Hippocampal formation (tissue), 2 donors: ENCODE data around the gene ZNF778.
"Not testable (repeated sequence)": the region's sequence is repeated elsewhere in the genome, so short reads cannot be mapped to it uniquely, and the experiment has no call there.

Experiments
- DNase-seq, 2 donors: peaks; one replicate each; lab custom pipeline; 2025; lab: John Stamatoyannopoulos, UW

The ZNF778 gene

DNA sequence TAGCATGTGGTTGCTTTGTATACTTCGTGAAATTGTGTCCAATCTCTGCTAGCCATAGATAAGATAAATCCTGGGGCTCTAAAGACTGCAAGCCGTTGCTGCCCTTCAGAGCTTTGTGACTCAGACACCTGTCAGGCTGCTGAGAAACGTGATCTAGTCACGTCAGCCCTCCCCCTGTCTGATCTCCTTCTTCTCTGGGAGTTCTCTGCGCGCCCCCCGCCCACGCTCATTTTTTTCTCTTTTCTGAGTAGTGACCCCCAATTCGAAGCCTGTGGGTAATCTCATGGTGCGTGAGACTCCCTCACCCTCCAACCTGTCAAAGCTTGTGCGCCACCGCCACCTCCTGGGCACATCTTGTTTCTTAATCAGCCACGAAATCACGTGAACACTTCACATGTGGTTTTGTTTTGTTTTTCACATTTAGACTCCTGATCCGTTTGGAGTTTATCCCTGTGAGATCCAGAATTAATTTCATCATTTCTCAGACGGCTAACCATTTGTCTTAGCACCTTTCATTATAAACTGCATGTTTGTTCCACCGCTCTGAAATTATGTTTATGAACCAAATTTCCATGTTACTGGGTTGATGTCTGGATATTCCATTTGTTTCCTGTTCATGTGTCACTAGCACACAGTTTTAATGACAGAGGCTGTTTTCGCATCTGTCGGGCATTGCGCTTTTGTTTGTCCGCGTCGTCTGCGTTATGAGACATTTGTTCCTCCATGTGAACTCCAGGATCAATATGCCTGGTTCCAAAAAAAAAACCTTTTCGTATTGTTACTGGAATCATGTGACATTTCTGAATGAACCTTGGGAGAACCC lies 977 bp upstream of the ZNF778 start:
- peak; percentile 28 to 78 for DNase-seq

DNA sequence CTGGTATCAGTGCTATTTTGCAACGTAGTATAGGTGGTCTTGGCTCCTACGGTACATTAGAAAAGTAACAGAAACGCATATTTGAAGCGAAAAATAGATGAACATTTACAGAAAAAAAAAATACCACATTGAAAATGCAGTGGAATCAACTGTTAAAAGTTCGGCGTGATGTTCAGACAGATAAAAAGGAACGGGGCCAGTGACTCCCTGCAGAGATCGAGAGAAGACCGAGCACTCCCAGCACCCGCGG lies 440 bp upstream of the ZNF778 start:
- no peak for DNase-seq

- DNase-seq = no peak
Observed at GRCh38 chr16:89219365-89219764, 1.9 kb downstream of the ZNF778 start.

DNA sequence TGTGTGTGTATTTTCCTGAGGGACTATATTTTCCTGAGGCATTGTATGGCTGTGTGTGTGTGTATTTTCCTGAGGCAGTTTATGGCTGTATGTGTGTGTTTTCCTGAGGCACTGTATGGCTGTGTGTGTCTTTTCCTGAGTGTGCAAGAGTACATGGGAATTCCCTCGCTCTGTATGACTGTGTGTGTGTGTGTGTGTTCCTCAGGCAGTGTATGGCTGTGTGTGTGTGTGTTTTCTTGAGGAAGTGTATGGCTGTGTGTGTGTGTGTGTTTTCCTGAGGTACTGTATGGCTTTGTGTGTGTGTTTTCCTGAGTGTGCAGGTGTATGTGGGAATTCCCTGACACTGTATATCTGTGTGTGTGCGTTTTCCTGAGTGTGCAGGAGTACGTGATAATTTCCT lies 4.1 kb downstream of the ZNF778 start:
- DNase-seq = no peak

DNA sequence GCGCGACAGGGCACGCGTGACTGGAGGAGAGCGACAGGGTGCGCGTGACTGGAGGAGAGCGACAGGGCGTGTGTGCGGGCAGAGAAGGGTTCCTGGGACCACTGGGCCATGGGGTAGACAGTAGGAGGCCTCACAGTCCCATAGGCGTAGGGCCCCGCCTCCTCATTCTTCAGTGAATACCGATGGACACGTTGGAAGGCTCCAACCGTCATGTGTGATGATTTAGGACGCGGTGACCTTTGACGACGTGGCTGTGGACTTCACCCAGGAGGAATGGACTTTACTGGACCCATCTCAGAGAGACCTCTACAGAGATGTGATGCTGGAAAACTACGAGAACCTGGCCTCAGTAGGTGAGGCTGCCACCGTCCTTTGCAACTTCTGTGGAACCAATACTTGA lies 5.4 kb downstream of the ZNF778 start:
- no peak for DNase-seq

DNA sequence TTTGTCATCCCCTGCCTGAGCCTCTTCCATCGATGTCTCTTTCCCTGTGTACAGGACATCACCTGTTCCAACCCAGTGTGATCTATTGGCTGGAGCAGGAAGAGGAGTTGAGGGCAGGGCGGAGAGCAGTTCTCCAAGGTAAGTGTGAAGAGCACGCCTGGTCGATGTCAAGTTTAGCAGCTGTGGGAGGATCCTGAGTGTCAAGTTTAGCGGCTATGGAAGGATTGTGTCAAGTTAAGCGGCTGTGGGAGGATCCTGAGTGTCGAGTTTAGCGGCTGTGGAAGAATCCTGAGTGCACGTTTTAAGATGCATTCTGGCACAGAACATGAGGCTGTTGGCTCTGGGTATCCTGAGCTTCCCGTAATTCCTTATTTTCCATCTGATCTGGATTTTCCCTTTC lies 7.2 kb downstream of the ZNF778 start:
- no peak for DNase-seq

GRCh38 chr16:89230255-89230654 lies 12.8 kb downstream of the ZNF778 start:
- DNase-seq = no peak

DNA sequence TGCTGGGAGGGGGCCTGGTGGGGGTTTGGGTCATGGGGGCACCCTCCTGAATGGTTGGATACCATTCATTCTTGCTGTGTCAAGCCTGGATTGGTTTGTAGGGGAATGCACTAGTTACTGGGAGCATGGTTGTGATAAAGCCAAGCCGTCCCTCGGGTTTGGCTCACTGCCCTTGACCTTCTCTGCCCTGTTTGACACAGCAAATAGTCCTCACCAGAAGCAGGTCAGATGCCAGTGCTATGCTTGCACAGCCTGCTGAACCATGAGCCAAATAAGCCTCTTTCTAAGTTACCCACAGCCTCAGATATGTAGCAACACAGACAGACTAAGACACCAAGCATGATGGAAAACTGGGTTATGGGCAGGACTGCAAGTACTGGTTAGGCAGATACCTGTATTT lies 14.6 kb downstream of the ZNF778 start:
- no peak for DNase-seq

DNA sequence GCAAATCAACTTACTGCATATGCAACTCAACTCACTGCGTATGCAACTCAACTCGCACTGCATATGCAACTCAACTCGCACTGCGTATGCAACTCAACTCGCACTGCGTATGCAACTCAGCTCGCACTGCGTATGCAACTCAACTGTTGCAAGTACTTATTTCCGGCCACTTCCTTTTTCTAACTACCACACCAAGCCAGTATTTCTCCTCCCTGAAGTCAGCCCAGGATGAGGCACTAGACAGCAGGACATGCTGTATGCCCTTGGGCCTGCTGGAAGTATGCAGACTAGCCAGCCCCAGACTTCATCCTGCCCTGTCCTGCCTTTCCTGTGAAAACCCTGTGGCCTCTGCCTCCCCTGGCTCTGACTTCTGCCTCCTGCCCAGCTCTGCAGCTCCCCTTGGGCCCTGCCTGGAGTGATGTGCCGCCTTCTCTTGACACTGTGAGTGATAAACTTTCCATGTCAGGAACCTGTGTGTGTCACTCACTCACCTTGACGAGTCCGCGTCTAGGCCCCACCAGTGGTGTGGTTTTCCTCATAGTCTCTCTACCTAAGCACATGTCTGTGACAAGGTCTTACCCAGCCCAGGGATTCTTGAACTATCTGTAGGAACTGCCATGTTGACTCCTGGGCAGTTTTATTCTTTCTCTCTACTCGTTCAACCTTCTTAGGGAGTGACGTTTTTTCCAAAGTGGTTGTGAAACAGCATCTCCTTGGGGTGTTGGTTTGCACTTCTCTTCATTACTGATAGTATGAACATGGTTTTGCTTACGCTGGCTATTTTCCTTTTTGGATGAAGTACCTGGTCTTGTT lies 16.4 kb downstream of the ZNF778 start:
- DNase-seq = no peak

- DNase-seq = no peak
Observed at GRCh38 chr16:89237733-89238132, 20.2 kb downstream of the ZNF778 start.

GRCh38 chr16:89241187-89242007 lies 23.9 kb downstream of the ZNF778 start:
- peak; percentile 40 to 75 for DNase-seq

DNA sequence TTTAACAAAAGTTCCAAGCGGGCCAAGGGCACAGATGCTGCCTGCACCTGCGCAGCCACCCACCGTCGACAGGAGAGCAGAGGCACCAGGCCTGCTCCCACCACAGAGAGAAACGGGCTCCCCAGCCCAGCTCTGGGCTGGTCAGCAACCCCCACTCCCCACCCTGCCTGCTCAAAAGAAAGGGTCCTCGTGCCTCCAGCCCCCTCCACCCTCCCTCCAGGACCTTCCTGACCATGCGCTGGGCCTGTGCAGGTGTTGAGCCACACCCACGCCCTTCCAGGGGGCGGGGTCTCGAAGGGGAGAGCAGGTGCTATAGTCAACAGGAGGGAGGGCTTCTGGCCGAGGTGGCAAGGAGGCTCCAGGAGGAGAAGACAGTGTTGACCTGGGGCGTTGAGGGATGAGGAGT lies 25.3 kb downstream of the ZNF778 start:
- no peak for DNase-seq

GRCh38 chr16:89243664-89244063 lies 26.2 kb downstream of the ZNF778 start:
- DNase-seq = no peak

GRCh38 chr16:89244264-89244663 lies 26.8 kb downstream of the ZNF778 start:
- not testable (repeated sequence) for DNase-seq

DNA sequence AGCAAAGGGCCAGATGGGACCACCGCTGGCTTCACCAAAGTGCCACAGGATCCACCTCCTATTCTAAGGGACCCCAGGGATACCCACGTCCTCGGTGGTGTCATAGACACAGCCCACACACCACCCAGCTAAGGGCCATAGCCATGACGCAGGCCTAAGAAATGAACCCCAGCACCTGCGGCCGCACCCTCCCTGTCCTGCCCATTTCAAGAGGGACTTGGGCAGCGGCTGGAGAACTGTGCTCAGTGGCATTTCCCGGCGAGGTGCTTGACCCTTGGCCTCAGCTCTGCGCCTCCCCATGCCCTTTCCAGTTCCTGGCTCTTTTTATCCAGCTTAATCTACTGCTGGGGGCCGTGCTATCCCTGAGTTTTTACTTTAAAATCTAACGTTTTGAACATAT lies 27.3 kb downstream of the ZNF778 start:
- DNase-seq = no peak

- no peak for DNase-seq
Observed at GRCh38 chr16:89246383-89246902, 28.9 kb downstream of the ZNF778 start.

- peak; percentile 78 to 90 for DNase-seq
Observed at GRCh38 chr16:89246903-89247733, 29.6 kb downstream of the ZNF778 start.

- DNase-seq = not testable (repeated sequence)
Observed at GRCh38 chr16:89247734-89248075, 30.2 kb downstream of the ZNF778 start.

DNA sequence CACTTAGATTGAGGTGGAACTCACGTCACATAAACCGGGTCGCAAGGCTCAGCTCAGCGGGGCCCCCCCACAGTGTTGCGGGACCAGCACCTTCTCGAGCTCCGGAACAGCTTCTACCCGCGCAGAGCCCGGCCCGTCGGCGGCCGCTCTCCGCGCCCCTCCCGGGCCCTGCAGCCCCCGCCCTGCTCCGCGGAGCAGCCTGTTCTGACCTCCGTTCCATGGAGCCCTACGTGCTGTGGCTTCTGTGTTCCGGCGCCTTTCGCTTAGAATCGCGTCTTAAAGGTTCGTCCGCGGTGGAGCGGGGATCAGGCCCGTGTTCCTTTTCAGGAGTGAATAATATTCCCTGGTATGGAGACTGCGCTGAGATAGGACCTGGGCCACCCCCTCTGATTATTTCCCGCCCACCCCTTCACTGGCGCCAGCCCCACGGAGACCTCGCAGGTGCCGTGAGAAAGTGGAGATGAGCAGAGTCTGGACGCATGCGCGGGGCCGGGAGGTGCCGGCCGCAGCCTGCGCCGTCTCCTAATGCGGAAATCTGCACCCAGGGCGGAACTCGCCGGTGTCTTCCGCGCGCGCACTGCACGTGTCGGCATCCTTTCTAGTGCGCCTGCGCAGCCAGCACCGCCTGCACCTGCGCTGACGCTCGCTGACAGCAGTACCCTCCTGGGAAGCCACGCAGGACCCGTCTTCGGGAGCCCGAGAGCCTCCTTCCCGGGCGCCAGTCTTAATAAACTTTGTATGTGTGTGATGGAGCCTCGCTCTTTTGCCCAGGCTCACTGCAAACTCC lies 30.9 kb downstream of the ZNF778 start:
- DNase-seq = no peak

- no peak for DNase-seq
Observed at GRCh38 chr16:89253548-89254287, 36.2 kb downstream of the ZNF778 start.
